ENCODE measurements around the gene GPC1.

DNA sequence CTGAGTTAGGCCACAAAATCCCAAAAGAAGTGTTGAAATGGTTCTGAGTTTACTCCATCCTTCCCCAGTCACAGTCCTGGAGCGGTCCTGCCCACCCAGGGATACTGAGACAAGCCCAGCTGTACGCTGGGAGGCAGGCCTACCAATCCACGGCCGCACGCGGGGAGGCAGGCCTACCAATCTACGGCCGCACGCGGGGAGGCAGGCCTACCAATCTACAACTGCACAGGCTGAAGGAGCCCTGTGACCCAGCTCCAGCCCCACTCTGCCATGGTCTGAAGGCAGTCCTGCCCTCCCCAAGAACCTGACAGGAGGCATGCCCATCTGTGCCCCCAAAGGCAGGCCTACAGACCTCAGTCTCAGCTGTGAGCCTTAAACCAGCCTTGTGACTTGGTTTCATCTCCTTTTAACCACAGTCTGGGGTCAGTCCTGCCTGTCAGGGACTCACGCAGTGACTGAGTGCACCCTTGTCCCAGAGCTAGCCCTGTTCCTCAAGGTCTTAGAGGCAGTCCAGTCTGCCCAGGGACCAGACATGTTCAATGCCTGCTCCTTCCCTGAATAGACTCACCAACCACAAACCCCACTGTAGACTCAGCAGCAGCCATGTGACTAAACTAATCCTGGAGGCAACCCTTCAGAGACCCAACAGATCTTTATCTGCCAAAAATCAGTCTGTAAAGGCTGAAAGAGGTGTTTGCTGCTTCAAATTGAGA, 36.8 kb downstream of the GPC1 start:
- no peak for TF ChIP-seq POLR2A (IDR thresholded peaks at IDR 0.05; ENCODE audit: low read depth, low read length)
- TF ChIP-seq POLR2AphosphoS5 (IDR thresholded peaks at IDR 0.05; ENCODE audit: low read depth, low read length) = no peak
- no peak for TF ChIP-seq TAF1 (IDR thresholded peaks at IDR 0.05; ENCODE audit: low read depth, low read length)
- TF ChIP-seq SPI1 (IDR thresholded peaks at IDR 0.05; ENCODE audit: low read depth, low read length) = no peak

Data from GM12891 (cell line).